Hepatocyte (in vitro differentiated cells): ENCODE measurements around the gene DET1.
"Not testable (repeated sequence)": the region's sequence is repeated elsewhere in the genome, so short reads cannot be mapped to it uniquely, and the experiment has no call there.

Experiments used
- EZH2 ChIP-seq: fragments of 200-600 bp; sonication (generic); IDR thresholded peaks from 2 replicates; pipeline ENCODE4 v1.6.1; 2016; ENCODE audit warnings: antibody characterized with exemption, mild to moderate bottlenecking, borderline replicate concordance
- TF ChIP-seq, protein P1 (sequence below): fragments of 200-600 bp; sonication (generic); IDR thresholded peaks from 2 replicates; pipeline ENCODE4 v1.5.1; 2016; ENCODE audit warnings: antibody characterized with exemption, mild to moderate bottlenecking; ENCODE audit not compliant: poor library complexity

DNA sequence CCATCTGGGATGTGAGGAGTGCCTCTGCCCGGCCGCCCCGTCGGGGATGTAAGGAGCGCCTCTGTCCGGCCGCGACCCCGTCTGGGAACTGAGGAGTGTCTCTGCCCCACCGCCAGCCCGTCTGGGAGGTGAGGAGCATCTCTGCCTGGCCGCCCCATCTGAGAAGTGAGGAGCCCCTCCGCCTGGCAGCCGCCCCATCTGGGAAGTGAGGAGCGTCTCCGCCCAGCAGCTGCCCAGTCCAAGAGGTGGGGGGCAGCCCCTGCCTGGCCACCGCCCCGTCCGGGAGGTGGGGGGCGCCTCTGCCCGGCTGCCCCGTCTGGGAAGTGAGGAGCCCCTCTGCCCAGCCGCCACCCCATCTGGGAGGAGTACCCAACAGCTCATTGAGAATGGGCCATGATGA, 22.4 kb downstream of the DET1 start:
- TF ChIP-seq, protein P1, sequence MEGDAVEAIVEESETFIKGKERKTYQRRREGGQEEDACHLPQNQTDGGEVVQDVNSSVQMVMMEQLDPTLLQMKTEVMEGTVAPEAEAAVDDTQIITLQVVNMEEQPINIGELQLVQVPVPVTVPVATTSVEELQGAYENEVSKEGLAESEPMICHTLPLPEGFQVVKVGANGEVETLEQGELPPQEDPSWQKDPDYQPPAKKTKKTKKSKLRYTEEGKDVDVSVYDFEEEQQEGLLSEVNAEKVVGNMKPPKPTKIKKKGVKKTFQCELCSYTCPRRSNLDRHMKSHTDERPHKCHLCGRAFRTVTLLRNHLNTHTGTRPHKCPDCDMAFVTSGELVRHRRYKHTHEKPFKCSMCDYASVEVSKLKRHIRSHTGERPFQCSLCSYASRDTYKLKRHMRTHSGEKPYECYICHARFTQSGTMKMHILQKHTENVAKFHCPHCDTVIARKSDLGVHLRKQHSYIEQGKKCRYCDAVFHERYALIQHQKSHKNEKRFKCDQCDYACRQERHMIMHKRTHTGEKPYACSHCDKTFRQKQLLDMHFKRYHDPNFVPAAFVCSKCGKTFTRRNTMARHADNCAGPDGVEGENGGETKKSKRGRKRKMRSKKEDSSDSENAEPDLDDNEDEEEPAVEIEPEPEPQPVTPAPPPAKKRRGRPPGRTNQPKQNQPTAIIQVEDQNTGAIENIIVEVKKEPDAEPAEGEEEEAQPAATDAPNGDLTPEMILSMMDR = not testable (repeated sequence)
- not testable (repeated sequence) for TF ChIP-seq EZH2
